Measurements from ENCODE around the gene LRRC37A2.
"Not testable (repeated sequence)": the region's sequence is repeated elsewhere in the genome, so short reads cannot be mapped to it uniquely, and the experiment has no call there.

DNA sequence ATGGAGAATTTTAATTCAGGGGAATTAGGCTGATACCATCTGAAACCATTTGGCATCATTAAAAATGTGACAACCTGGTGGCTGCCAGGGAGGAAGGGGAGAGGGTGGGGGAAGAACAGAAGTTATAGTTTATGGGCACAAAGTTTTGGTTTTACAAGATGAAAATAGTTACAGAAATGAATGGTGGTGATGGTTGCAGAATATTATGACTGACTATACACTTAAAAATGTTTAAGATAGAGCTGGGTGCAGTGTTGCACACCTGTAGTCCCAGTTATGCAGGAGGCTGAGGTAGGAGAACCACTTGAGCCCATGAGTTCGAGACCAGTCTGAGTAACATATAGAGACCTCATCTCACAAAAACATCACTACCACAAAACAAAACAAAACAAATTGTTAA, 54.7 kb downstream of the LRRC37A2 start:
- not testable (repeated sequence) for TF ChIP-seq EP300 (IDR thresholded peaks at IDR 0.05); POLR2A (IDR thresholded peaks at IDR 0.05; ENCODE audit: low read depth)
- TF ChIP-seq, protein P1, sequence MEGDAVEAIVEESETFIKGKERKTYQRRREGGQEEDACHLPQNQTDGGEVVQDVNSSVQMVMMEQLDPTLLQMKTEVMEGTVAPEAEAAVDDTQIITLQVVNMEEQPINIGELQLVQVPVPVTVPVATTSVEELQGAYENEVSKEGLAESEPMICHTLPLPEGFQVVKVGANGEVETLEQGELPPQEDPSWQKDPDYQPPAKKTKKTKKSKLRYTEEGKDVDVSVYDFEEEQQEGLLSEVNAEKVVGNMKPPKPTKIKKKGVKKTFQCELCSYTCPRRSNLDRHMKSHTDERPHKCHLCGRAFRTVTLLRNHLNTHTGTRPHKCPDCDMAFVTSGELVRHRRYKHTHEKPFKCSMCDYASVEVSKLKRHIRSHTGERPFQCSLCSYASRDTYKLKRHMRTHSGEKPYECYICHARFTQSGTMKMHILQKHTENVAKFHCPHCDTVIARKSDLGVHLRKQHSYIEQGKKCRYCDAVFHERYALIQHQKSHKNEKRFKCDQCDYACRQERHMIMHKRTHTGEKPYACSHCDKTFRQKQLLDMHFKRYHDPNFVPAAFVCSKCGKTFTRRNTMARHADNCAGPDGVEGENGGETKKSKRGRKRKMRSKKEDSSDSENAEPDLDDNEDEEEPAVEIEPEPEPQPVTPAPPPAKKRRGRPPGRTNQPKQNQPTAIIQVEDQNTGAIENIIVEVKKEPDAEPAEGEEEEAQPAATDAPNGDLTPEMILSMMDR (IDR thresholded peaks at IDR 0.05) = not testable (repeated sequence)

Data from esophagus muscularis mucosa (tissue), 4 donors.